Thoracic aorta (tissue), 2 donors: Measurements from ENCODE around the gene CNN3. TPM values are rescaled to one million over a fixed set of nuclear protein-coding genes. Genes with fewer than 3 reads are reported as not detected.
A peak's percentile ranks its signal among the peaks of the same experiment; 100 is the strongest.

Experiments
- ATAC-seq: fragments of 150-250 bp; one replicate; pipeline ENCODE4 v1.8.0; 2017; ENCODE audit warnings: low read depth; ENCODE audit not compliant: insufficient number of reproducible peaks, low FRiP score
- DNase-seq: peaks from one replicate; pipeline ENCODE4 v3.0.0-alpha.2; 2020; ENCODE audit warnings: low spot score
- H3K27ac ChIP-seq, 2 donors: fragments of 200-600 bp; sonication (generic); 1 replicate in 1 of 2; 2 replicates in 1 of 2; pipeline ENCODE4 v1.5.1; 2016; ENCODE audit warnings: mild to moderate bottlenecking in 2 of 2, moderate library complexity in 2 of 2
- H3K27me3 ChIP-seq: fragments of 200-600 bp; sonication (generic); replicated peaks from 2 replicates; pipeline ENCODE4 v1.6.0; 2016; ENCODE audit warnings: mild to moderate bottlenecking; ENCODE audit not compliant: insufficient read depth
- H3K36me3 ChIP-seq: fragments of 200-600 bp; sonication (generic); one replicate; pipeline ENCODE4 v1.5.1; 2016
- H3K4me1 ChIP-seq, 2 donors: fragments of 200-600 bp; sonication (generic); 1 replicate in 1 of 2; 2 replicates in 1 of 2; pipeline versions ENCODE4 v1.5.1 to v1.6.0; 2016; ENCODE audit warnings: low read depth in 2 of 2, mild to moderate bottlenecking in 1 of 2; ENCODE audit not compliant: control insufficient read depth in 1 of 2
- H3K4me3 ChIP-seq: fragments of 200-600 bp; sonication (generic); 2 replicates; pipeline ENCODE4 v1.5.1; 2016; ENCODE audit warnings: mild to moderate bottlenecking
- H3K9me3 ChIP-seq: fragments of 200-600 bp; sonication (generic); 2 replicates; pipeline ENCODE4 v1.5.1; 2016
- CTCF ChIP-seq: fragments of 200-600 bp; sonication (generic); IDR thresholded peaks from one replicate; pipeline ENCODE4 v1.5.1; 2019; ENCODE audit warnings: antibody characterized with exemption
- total RNA-seq, 2 donors: library from RNA; depleted of rRNA; stranded (reverse); fragments of >200 nt; gene quantifications; one replicate each; pipeline versions ENCODE4 v1.1.0 to v1.2.3, GENCODE V29; 2016

CNN3 gene
- total RNA-seq, 2 donors from 2014 or later, result 225 to 257 TPM

- Histone ChIP-seq H3K27me3 (no peaks in the 10 kb centered on the region), H3K9me3 (no peaks in the 10 kb centered on the region), H3K4me3 (no peak overlapping the region), H3K4me1 (peaks cover 19 to 36% of the 10 kb centered on the region in 2 donors), H3K36me3 (no peaks in the 10 kb centered on the region), H3K27ac (no peak overlapping the region)
- no peak for DNase-seq
- ATAC-seq, result no peak
- TF ChIP-seq CTCF, result no peak
These were observed 13.8 kb upstream of the CNN3 start for GRCh38 chr1:94940738-94941137.

- Histone ChIP-seq H3K27me3 (no peaks in the 10 kb centered on the region), H3K9me3 (no peaks in the 10 kb centered on the region), H3K36me3 (no peaks in the 10 kb centered on the region), H3K4me3 (peak overlapping the region; percentile 11), H3K4me1 (peaks cover 25 to 44% of the 10 kb centered on the region in 2 donors), H3K27ac (peak overlapping the region in 1 of 2 donors; percentile 17)
- ATAC-seq (no peak), DNase-seq (no peak)
- TF ChIP-seq CTCF, result no peak
These were observed 10.9 kb upstream of the CNN3 start for GRCh38 chr1:94937820-94938219.

- Histone ChIP-seq H3K36me3 (no peaks in the 10 kb centered on the region), H3K9me3 (no peaks in the 10 kb centered on the region), H3K4me3 (no peak overlapping the region), H3K4me1 (peaks cover 25 to 42% of the 10 kb centered on the region in 2 donors), H3K27ac (no peak overlapping the region), H3K27me3 (no peaks in the 10 kb centered on the region)
- no peak for TF ChIP-seq CTCF
- no peak for DNase-seq
- no peak for ATAC-seq
These were observed 10.1 kb upstream of the CNN3 start for GRCh38 chr1:94936861-94937620.

- ATAC-seq, result no peak
- H3K4me1 ChIP-seq, result peaks cover 25 to 47% of the 10 kb centered on the region in 2 donors
- peak overlapping the region; percentile 48 to 57 for H3K27ac ChIP-seq
- DNase-seq, result no peak
- no peaks in the 10 kb centered on the region for H3K36me3 ChIP-seq
- no peak overlapping the region for H3K4me3 ChIP-seq
- no peaks in the 10 kb centered on the region for H3K27me3 ChIP-seq
- TF ChIP-seq CTCF, result no peak
- no peaks in the 10 kb centered on the region for H3K9me3 ChIP-seq
These were observed 8.6 kb upstream of the CNN3 start for GRCh38 chr1:94935476-94935875.

- Histone ChIP-seq H3K9me3 (no peaks in the 10 kb centered on the region), H3K4me3 (no peak overlapping the region), H3K27me3 (no peaks in the 10 kb centered on the region), H3K4me1 (peaks cover 29 to 51% of the 10 kb centered on the region in 2 donors), H3K36me3 (no peaks in the 10 kb centered on the region), H3K27ac (no peak overlapping the region)
- ATAC-seq (no peak), DNase-seq (no peak)
- TF ChIP-seq CTCF, result no peak
These were observed 8.1 kb upstream of the CNN3 start for GRCh38 chr1:94935034-94935433.
